T-helper 17 cell (primary cell): ENCODE results near the gene B4GALNT1. TPM values are rescaled to one million over a fixed set of nuclear protein-coding genes. Genes with fewer than 3 reads are reported as not detected.

Source experiments
- ATAC-seq: fragments of 150-1000 bp; cut with Tn5 transposase; 2 replicates; pipeline ENCODE4 v1.10.0; 2021; ENCODE audit warnings: mild to moderate bottlenecking, moderate library complexity
- DNase-seq, 3 donors: peaks; one replicate each; pipeline versions ENCODE4 v3.0.0 to v3.0.0-alpha.2; 2020 to 2021
- H3K9me3 ChIP-seq: one replicate; pipeline ENCODE4 v1.7.0; 2013; ENCODE audit warnings: low read length, mild to moderate bottlenecking; ENCODE audit not compliant: control insufficient read depth, poor library complexity, severe bottlenecking
- H3K27ac Mint-ChIP-seq: one replicate; pipeline ENCODE4 v1.8.0; 2022; ENCODE audit warnings: mild to moderate bottlenecking, moderate library complexity, mixed read lengths
- H3K27me3 Mint-ChIP-seq: one replicate; pipeline ENCODE4 v1.8.0; 2022; ENCODE audit warnings: mixed read lengths
- H3K36me3 Mint-ChIP-seq: one replicate; pipeline ENCODE4 v1.8.0; 2022; ENCODE audit warnings: low read depth, mixed read lengths
- H3K4me1 Mint-ChIP-seq: one replicate; pipeline ENCODE4 v1.8.0; 2022; ENCODE audit warnings: mild to moderate bottlenecking, mixed read lengths
- H3K4me3 Mint-ChIP-seq: one replicate; pipeline ENCODE4 v1.8.0; 2022; ENCODE audit warnings: mild to moderate bottlenecking, moderate library complexity, mixed read lengths
- total RNA-seq, 4 donors: library from RNA in 2 of 4; stranded (reverse) in 2 of 4; gene quantifications; one replicate each; pipeline ENCODE4 v1.2.3 and lab custom pipeline; 2022 to 2026

B4GALNT1 gene
- total RNA-seq, 2 donors from 2014 or later, result not detected

GRCh38 chr12:57630891-57631433 is 2.0 kb downstream of the B4GALNT1 start:
- Mint-ChIP-seq H3K36me3 (peaks cover 3% of the 10 kb centered on the region), H3K27ac (no peak overlapping the region), H3K27me3 (peaks cover 65% of the 10 kb centered on the region), H3K4me1 (peaks cover 18% of the 10 kb centered on the region), H3K4me3 (no peak overlapping the region)
- ATAC-seq (no peak), DNase-seq (no peak)
- no peaks in the 10 kb centered on the region for H3K9me3 ChIP-seq

GRCh38 chr12:57629897-57630471 is 3.0 kb downstream of the B4GALNT1 start:
- DNase-seq, result no peak
- no peak for ATAC-seq
- H3K4me1 Mint-ChIP-seq, result peaks cover 18% of the 10 kb centered on the region
- H3K9me3 ChIP-seq, result no peaks in the 10 kb centered on the region
- H3K4me3 Mint-ChIP-seq, result no peak overlapping the region
- H3K27me3 Mint-ChIP-seq, result peaks cover 75% of the 10 kb centered on the region
- peaks cover 4% of the 10 kb centered on the region for H3K36me3 Mint-ChIP-seq
- H3K27ac Mint-ChIP-seq, result no peak overlapping the region

- peak overlapping the region; percentile 50 for H3K4me3 Mint-ChIP-seq
- DNase-seq, result no peak
- ATAC-seq, result no peak
Observed at GRCh38 chr12:57628280-57629191, 4.5 kb downstream of the B4GALNT1 start.

GRCh38 chr12:57627501-57628279 is 5.3 kb downstream of the B4GALNT1 start:
- peaks cover 17% of the 10 kb centered on the region for H3K4me1 Mint-ChIP-seq
- no peaks in the 10 kb centered on the region for H3K9me3 ChIP-seq
- H3K27ac Mint-ChIP-seq, result no peak overlapping the region
- peak overlapping the region; percentile 57 for H3K4me3 Mint-ChIP-seq
- peak; percentile 67 for ATAC-seq
- no peak for DNase-seq
- H3K36me3 Mint-ChIP-seq, result peaks cover 14% of the 10 kb centered on the region
- H3K27me3 Mint-ChIP-seq, result peaks cover 92% of the 10 kb centered on the region

More at GRCh38 chr12:57628280-57629191, 4.5 kb downstream of the B4GALNT1 start:
- Mint-ChIP-seq H3K27ac (no peak overlapping the region), H3K4me1 (peaks cover 18% of the 10 kb centered on the region), H3K36me3 (peaks cover 11% of the 10 kb centered on the region), H3K27me3 (peaks cover 88% of the 10 kb centered on the region)
- no peaks in the 10 kb centered on the region for H3K9me3 ChIP-seq

- Mint-ChIP-seq H3K4me1 (peaks cover 18% of the 10 kb centered on the region), H3K27ac (no peak overlapping the region), H3K27me3 (peaks cover 95% of the 10 kb centered on the region), H3K36me3 (peaks cover 18% of the 10 kb centered on the region), H3K4me3 (peak overlapping the region; percentile 28)
- no peak for DNase-seq
- no peaks in the 10 kb centered on the region for H3K9me3 ChIP-seq
- no peak for ATAC-seq
Observed at GRCh38 chr12:57626921-57627445, 6.0 kb downstream of the B4GALNT1 start.

GRCh38 chr12:57626111-57626920 is 6.7 kb downstream of the B4GALNT1 start:
- no peak for DNase-seq
- peaks cover 22% of the 10 kb centered on the region for H3K4me1 Mint-ChIP-seq
- no peak for ATAC-seq
- peaks cover 19% of the 10 kb centered on the region for H3K36me3 Mint-ChIP-seq
- H3K27me3 Mint-ChIP-seq, result peaks cover 95% of the 10 kb centered on the region
- no peaks in the 10 kb centered on the region for H3K9me3 ChIP-seq
- H3K27ac Mint-ChIP-seq, result no peak overlapping the region
- H3K4me3 Mint-ChIP-seq, result peak overlapping the region; percentile 28

- Mint-ChIP-seq H3K36me3 (peaks cover 19% of the 10 kb centered on the region), H3K27ac (no peak overlapping the region), H3K4me3 (no peak overlapping the region), H3K27me3 (peaks cover 95% of the 10 kb centered on the region), H3K4me1 (peaks cover 30% of the 10 kb centered on the region)
- no peak for ATAC-seq
- no peaks in the 10 kb centered on the region for H3K9me3 ChIP-seq
- no peak for DNase-seq
Observed at GRCh38 chr12:57625261-57626032, 7.6 kb downstream of the B4GALNT1 start.

- DNase-seq (no peak), ATAC-seq (no peak)
- Mint-ChIP-seq H3K4me1 (peaks cover 34% of the 10 kb centered on the region), H3K36me3 (peaks cover 19% of the 10 kb centered on the region), H3K27me3 (peaks cover 93% of the 10 kb centered on the region), H3K4me3 (peak overlapping the region; percentile 41), H3K27ac (no peak overlapping the region)
- no peaks in the 10 kb centered on the region for H3K9me3 ChIP-seq
Observed at GRCh38 chr12:57624441-57625220, 8.4 kb downstream of the B4GALNT1 start.

GRCh38 chr12:57623811-57624390 is 9.1 kb downstream of the B4GALNT1 start:
- peaks cover 36% of the 10 kb centered on the region for H3K4me1 Mint-ChIP-seq
- H3K27ac Mint-ChIP-seq, result no peak overlapping the region
- no peak overlapping the region for H3K4me3 Mint-ChIP-seq
- no peak for ATAC-seq
- no peaks in the 10 kb centered on the region for H3K9me3 ChIP-seq
- no peak for DNase-seq
- peaks cover 16% of the 10 kb centered on the region for H3K36me3 Mint-ChIP-seq
- H3K27me3 Mint-ChIP-seq, result peaks cover 92% of the 10 kb centered on the region

- ATAC-seq (no peak), DNase-seq (no peak)
- Mint-ChIP-seq H3K27me3 (peaks cover 92% of the 10 kb centered on the region), H3K4me3 (no peak overlapping the region), H3K4me1 (peaks cover 36% of the 10 kb centered on the region), H3K36me3 (peaks cover 16% of the 10 kb centered on the region), H3K27ac (no peak overlapping the region)
- H3K9me3 ChIP-seq, result no peaks in the 10 kb centered on the region
Observed at GRCh38 chr12:57623385-57623784, 9.6 kb downstream of the B4GALNT1 start.
